H9 (cell line): ENCODE data around the gene WDPCP. TPM values are rescaled to one million over a fixed set of nuclear protein-coding genes. Genes with fewer than 3 reads are reported as not detected.

ENCODE experiments used
- DNase-seq: peaks from one replicate; pipeline ENCODE4 v3.0.0-alpha.2; 2017
- H2AFZ ChIP-seq: one replicate; pipeline ENCODE4 v1.6.1; 2013; ENCODE audit warnings: mild to moderate bottlenecking, low read length, control low read depth, moderate library complexity
- H2AK5ac ChIP-seq: 2 replicates; pipeline ENCODE4 v1.6.1; 2013; ENCODE audit warnings: low read length, control low read depth, mixed read lengths; ENCODE audit not compliant: insufficient read length
- H2BK120ac ChIP-seq: one replicate; pipeline ENCODE4 v1.6.1; 2013; ENCODE audit warnings: low read depth, mild to moderate bottlenecking, low read length, control low read depth, inconsistent platforms; ENCODE audit not compliant: poor library complexity, severe bottlenecking
- H2BK12ac ChIP-seq: 2 replicates; pipeline ENCODE4 v1.6.1; 2013; ENCODE audit warnings: low read length, control low read depth, mixed read lengths, low read depth; ENCODE audit not compliant: insufficient read length
- H2BK15ac ChIP-seq: 2 replicates; pipeline ENCODE4 v1.6.1; 2013; ENCODE audit warnings: low read depth, low read length, control low read depth
- H2BK20ac ChIP-seq: one replicate; pipeline ENCODE4 v1.6.1; 2013; ENCODE audit warnings: low read depth, mild to moderate bottlenecking, low read length, control low read depth, inconsistent platforms; ENCODE audit not compliant: poor library complexity, severe bottlenecking
- H2BK5ac ChIP-seq: 2 replicates; pipeline ENCODE4 v1.6.1; 2013; ENCODE audit warnings: low read length, control low read depth, mixed read lengths; ENCODE audit not compliant: insufficient read length
- H3K14ac ChIP-seq: 2 replicates; pipeline ENCODE4 v1.6.1; 2013; ENCODE audit warnings: low read length, control low read depth; ENCODE audit not compliant: insufficient read depth
- H3K18ac ChIP-seq: 2 replicates; pipeline ENCODE4 v1.6.1; 2013; ENCODE audit warnings: low read depth, mild to moderate bottlenecking, mixed read lengths, low read length, control low read depth; ENCODE audit not compliant: insufficient read length
- H3K23ac ChIP-seq: 2 replicates; pipeline ENCODE4 v1.6.1; 2013; ENCODE audit warnings: low read length, control low read depth, mixed read lengths, low read depth; ENCODE audit not compliant: insufficient read length
- H3K23me2 ChIP-seq: 2 replicates; pipeline ENCODE4 v1.6.1; 2013; ENCODE audit warnings: low read depth, mild to moderate bottlenecking, mixed read lengths, low read length, control low read depth; ENCODE audit not compliant: insufficient read length, poor library complexity, severe bottlenecking
- H3K27ac ChIP-seq: 2 replicates; pipeline ENCODE4 v1.5.1; 2013; ENCODE audit warnings: low read length, control low read depth, mixed read lengths, low read depth; ENCODE audit not compliant: insufficient read length
- H3K27me3 ChIP-seq: 2 replicates; pipeline ENCODE4 v1.6.1; 2013; ENCODE audit warnings: low read length, control low read depth, inconsistent platforms; ENCODE audit not compliant: insufficient read depth
- H3K4ac ChIP-seq: 2 replicates; pipeline ENCODE4 v1.6.1; 2013; ENCODE audit warnings: low read depth, mild to moderate bottlenecking, control low read depth, inconsistent platforms, low read length, moderate library complexity
- H3K4me1 ChIP-seq: 2 replicates; pipeline ENCODE4 v1.6.1; 2013; ENCODE audit warnings: low read length, control low read depth, inconsistent platforms; ENCODE audit not compliant: insufficient read depth
- H3K4me2 ChIP-seq: 2 replicates; pipeline ENCODE4 v1.6.1; 2013; ENCODE audit warnings: low read length, control low read depth, mixed read lengths; ENCODE audit not compliant: insufficient read length, insufficient read depth
- H3K56ac ChIP-seq: 2 replicates; pipeline ENCODE4 v1.6.1; 2013; ENCODE audit warnings: low read depth, mild to moderate bottlenecking, mixed read lengths, low read length, control low read depth; ENCODE audit not compliant: insufficient read length
- H3K79me1 ChIP-seq: 2 replicates; pipeline ENCODE4 v1.6.1; 2013; ENCODE audit warnings: low read depth, mild to moderate bottlenecking, moderate library complexity, low read length, control low read depth, inconsistent platforms; ENCODE audit not compliant: insufficient read depth, poor library complexity, severe bottlenecking
- H3K79me2 ChIP-seq: 2 replicates; pipeline ENCODE4 v1.6.1; 2013; ENCODE audit warnings: low read length, control low read depth, inconsistent platforms; ENCODE audit not compliant: insufficient read depth
- H3K9ac ChIP-seq: 2 replicates; pipeline ENCODE4 v1.6.1; 2013; ENCODE audit warnings: low read length, control low read depth, mixed read lengths; ENCODE audit not compliant: insufficient read length; ENCODE audit errors: extremely low read depth
- H3K9me3 ChIP-seq: one replicate; pipeline ENCODE4 v1.6.1; 2013; ENCODE audit warnings: low read depth, low read length, inconsistent platforms; ENCODE audit not compliant: control insufficient read depth
- H3T11ph ChIP-seq: one replicate; pipeline ENCODE4 v1.6.1; 2013; ENCODE audit warnings: mild to moderate bottlenecking, low read length, control low read depth, inconsistent platforms
- H4K20me1 ChIP-seq: one replicate; pipeline ENCODE4 v1.6.1; 2013; ENCODE audit not compliant: control insufficient read depth, insufficient read length, insufficient read depth
- H4K5ac ChIP-seq: 2 replicates; pipeline ENCODE4 v1.6.1; 2013; ENCODE audit warnings: low read depth, mild to moderate bottlenecking, mixed read lengths, low read length, control low read depth; ENCODE audit not compliant: insufficient read length
- H4K8ac ChIP-seq: replicated peaks from 2 replicates; pipeline ENCODE4 v1.6.1; 2013; ENCODE audit warnings: low read length, control low read depth, mixed read lengths, low read depth; ENCODE audit not compliant: insufficient read length
- H4K91ac ChIP-seq: 2 replicates; pipeline ENCODE4 v1.6.1; 2013; ENCODE audit warnings: low read depth, mild to moderate bottlenecking, moderate library complexity, mixed read lengths, low read length, control low read depth; ENCODE audit not compliant: insufficient read length
- H3K27ac Mint-ChIP-seq, 3 experiments: 2 replicates in 2 of 3; 3 replicates in 1 of 3; pipeline ENCODE4 v1.8.0; 2020 to 2021; ENCODE audit warnings: mixed read lengths in 3 of 3, mild to moderate bottlenecking in 1 of 3, moderate library complexity in 1 of 3
- H3K27me3 Mint-ChIP-seq: 2 replicates; pipeline ENCODE4 v1.8.0; 2021; ENCODE audit warnings: low read depth, mild to moderate bottlenecking, moderate library complexity, mixed read lengths
- H3K36me3 Mint-ChIP-seq, 3 experiments: 2 replicates in 2 of 3; 3 replicates in 1 of 3; pipeline ENCODE4 v1.8.0; 2020 to 2021; ENCODE audit warnings: low read depth in 3 of 3, mixed read lengths in 3 of 3; ENCODE audit not compliant: insufficient read depth in 1 of 3
- H3K4me1 Mint-ChIP-seq, 2 experiments: 2 replicates each; pipeline ENCODE4 v1.8.0; 2020; ENCODE audit warnings: mixed read lengths in 2 of 2
- H3K4me3 Mint-ChIP-seq, 2 experiments: 2 replicates in 1 of 2; 3 replicates in 1 of 2; pipeline ENCODE4 v1.8.0; 2020 to 2021; ENCODE audit warnings: mild to moderate bottlenecking in 2 of 2, mixed read lengths in 2 of 2, moderate library complexity in 1 of 2
- H3K9me3 Mint-ChIP-seq, 2 experiments: 2 replicates in 1 of 2; 3 replicates in 1 of 2; pipeline ENCODE4 v1.8.0; 2020; ENCODE audit warnings: mild to moderate bottlenecking in 2 of 2, mixed read lengths in 2 of 2, moderate library complexity in 1 of 2
- WGBS: extraction: QIAGEN DNeasy Blood & Tissue Kit; methylation state at CpG from one replicate; pipeline ENCODE4 v1.1.7; 2013; ENCODE audit warnings: missing lambda C conversion rate, low lambda C conversion rate, mixed read lengths; ENCODE audit not compliant: insufficient read length; ENCODE audit errors: extremely low coverage; 5-methylcytosine and 5-hydroxymethylcytosine counted together
- total RNA-seq: library from RNA; stranded (reverse); gene quantifications from 2 replicates; pipeline ENCODE4 v1.2.1, GENCODE V29; 2021
- TF ChIP-seq, protein P1 (sequence below): fragments of 200-600 bp; sonication (generic); conservative IDR thresholded peaks from 3 replicates; pipeline ENCODE4 v1.8.0; 2021; ENCODE audit warnings: antibody characterized with exemption, mild to moderate bottlenecking

Gene WDPCP
- total RNA-seq, 1 experiment from 2014 or later, result 22.4 TPM

GRCh38 chr2:63434024-63435001 lies 154.0 kb downstream of the WDPCP start:
- Mint-ChIP-seq H3K9me3 (no peaks in the 10 kb centered on the region), H3K4me3 (no peak overlapping the region), H3K27ac (peak overlapping the region in 1 of 3 experiments; percentile 45; a peak in 2 of 7 replicates), H3K4me1 (0 out of 4 replicates have a peak, but pooled peaks cover 0 to 9% of the 10 kb centered on the region in 2 experiments), H3K27me3 (no peaks in the 10 kb centered on the region), H3K36me3 (peaks cover 2 to 10% (median 7%) of the 10 kb centered on the region in 3 experiments; a peak in 6 of 7 replicates)
- H3K18ac ChIP-seq, result no peak overlapping the region
- no peak for DNase-seq
- no peak overlapping the region for H2BK120ac ChIP-seq
- no peaks in the 10 kb centered on the region for H3K27me3 ChIP-seq
- no peak overlapping the region for H3K9ac ChIP-seq
- H3K23ac ChIP-seq, result no peak overlapping the region
- no peak overlapping the region for H4K5ac ChIP-seq
- no peaks in the 10 kb centered on the region for H3K23me2 ChIP-seq
- no peak overlapping the region for H3T11ph ChIP-seq
- no peak overlapping the region for H2AK5ac ChIP-seq
- H4K20me1 ChIP-seq, result no peaks in the 10 kb centered on the region
- no peaks in the 10 kb centered on the region for H3K79me2 ChIP-seq
- no peak overlapping the region for H3K56ac ChIP-seq
- no peak overlapping the region for H2BK5ac ChIP-seq
- H2AFZ ChIP-seq, result no peak overlapping the region
- H3K9me3 ChIP-seq, result no peaks in the 10 kb centered on the region
- H2BK12ac ChIP-seq, result no peak overlapping the region
- TF ChIP-seq, protein P1, sequence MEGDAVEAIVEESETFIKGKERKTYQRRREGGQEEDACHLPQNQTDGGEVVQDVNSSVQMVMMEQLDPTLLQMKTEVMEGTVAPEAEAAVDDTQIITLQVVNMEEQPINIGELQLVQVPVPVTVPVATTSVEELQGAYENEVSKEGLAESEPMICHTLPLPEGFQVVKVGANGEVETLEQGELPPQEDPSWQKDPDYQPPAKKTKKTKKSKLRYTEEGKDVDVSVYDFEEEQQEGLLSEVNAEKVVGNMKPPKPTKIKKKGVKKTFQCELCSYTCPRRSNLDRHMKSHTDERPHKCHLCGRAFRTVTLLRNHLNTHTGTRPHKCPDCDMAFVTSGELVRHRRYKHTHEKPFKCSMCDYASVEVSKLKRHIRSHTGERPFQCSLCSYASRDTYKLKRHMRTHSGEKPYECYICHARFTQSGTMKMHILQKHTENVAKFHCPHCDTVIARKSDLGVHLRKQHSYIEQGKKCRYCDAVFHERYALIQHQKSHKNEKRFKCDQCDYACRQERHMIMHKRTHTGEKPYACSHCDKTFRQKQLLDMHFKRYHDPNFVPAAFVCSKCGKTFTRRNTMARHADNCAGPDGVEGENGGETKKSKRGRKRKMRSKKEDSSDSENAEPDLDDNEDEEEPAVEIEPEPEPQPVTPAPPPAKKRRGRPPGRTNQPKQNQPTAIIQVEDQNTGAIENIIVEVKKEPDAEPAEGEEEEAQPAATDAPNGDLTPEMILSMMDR, result no peak
- no peak overlapping the region for H3K27ac ChIP-seq
- H3K79me1 ChIP-seq, result no peaks in the 10 kb centered on the region
- H3K4me1 ChIP-seq, result no peaks in the 10 kb centered on the region
- WGBS, result no CpG with 5 or more reads among the region's 12 CpGs
- H3K4me2 ChIP-seq, result no peak overlapping the region
- no peak overlapping the region for H3K4ac ChIP-seq
- H2BK20ac ChIP-seq, result no peak overlapping the region
- H2BK15ac ChIP-seq, result no peak overlapping the region
- H4K8ac ChIP-seq, result no peak overlapping the region
- H3K14ac ChIP-seq, result no peak overlapping the region
- no peak overlapping the region for H4K91ac ChIP-seq
